ENCODE measurements around the gene GNAZ. TPM values are rescaled to one million over a fixed set of nuclear protein-coding genes. Genes with fewer than 3 reads are reported as not detected.
A peak's percentile ranks its signal among the peaks of the same experiment; 100 is the strongest.

GNAZ gene
- total and polyA plus RNA-seq, 8 donors, result 4.3 to 18.8 (median 9.4) TPM

DNA sequence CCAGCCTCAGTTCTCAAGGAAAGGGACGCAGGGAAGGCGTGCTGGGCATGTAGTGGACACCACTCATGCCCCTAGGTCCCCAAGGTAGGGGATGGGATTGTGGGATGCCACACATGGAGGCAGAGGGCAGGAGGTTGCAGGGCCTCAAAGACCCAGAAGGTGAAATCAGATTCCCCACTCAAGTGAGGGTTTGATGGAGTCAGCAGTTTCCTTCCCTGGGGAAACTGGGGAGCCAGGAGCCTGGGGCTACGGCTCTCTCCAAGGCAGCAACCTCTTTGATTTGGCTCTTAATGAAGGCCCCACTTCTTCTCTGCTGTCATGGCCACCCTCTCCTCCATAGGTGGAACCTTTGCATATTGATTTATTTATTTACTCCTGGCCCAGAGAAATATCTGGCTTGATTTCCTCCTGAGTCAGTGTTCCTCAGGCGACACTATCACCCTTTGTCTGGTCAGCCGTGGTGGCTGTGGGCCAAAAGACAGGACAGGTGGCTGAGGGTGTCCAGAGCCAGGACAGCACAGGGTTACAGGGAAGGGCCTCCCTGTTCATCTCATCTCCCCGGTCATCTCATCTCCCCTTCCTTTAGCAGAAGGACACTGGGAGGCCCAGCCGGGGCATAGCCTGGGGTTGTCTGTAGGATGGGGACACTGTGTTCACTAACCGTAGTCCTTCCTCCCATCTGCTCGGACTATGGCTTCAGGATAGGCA lies 9.6 kb downstream of the GNAZ start:
- Histone ChIP-seq H3K27me3 (no peaks in the 10 kb centered on the region), H3K9me3 (no peaks in the 10 kb centered on the region), H3K27ac (peak overlapping the region in 1 of 5 donors; percentile 56), H3K36me3 (no peaks in the 10 kb centered on the region), H3K4me1 (peaks cover 21 to 56% (median 32%) of the 10 kb centered on the region in 4 donors), H3K4me3 (no peak overlapping the region)
- no peak for TF ChIP-seq POLR2AphosphoS5 (IDR thresholded peaks at IDR 0.05)
- TF ChIP-seq POLR2A (IDR thresholded peaks at IDR 0.05), result no peak
- no peak for TF ChIP-seq EP300 (IDR thresholded peaks at IDR 0.05)
- TF ChIP-seq, protein P1, sequence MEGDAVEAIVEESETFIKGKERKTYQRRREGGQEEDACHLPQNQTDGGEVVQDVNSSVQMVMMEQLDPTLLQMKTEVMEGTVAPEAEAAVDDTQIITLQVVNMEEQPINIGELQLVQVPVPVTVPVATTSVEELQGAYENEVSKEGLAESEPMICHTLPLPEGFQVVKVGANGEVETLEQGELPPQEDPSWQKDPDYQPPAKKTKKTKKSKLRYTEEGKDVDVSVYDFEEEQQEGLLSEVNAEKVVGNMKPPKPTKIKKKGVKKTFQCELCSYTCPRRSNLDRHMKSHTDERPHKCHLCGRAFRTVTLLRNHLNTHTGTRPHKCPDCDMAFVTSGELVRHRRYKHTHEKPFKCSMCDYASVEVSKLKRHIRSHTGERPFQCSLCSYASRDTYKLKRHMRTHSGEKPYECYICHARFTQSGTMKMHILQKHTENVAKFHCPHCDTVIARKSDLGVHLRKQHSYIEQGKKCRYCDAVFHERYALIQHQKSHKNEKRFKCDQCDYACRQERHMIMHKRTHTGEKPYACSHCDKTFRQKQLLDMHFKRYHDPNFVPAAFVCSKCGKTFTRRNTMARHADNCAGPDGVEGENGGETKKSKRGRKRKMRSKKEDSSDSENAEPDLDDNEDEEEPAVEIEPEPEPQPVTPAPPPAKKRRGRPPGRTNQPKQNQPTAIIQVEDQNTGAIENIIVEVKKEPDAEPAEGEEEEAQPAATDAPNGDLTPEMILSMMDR (IDR thresholded peaks at IDR 0.05), result no peak
- no peak for DNase-seq
- 77 to 84% (median 83%) methylated on average over 9 of the region's 9 CpGs for WGBS, 5 donors
- intact Hi-C loops (cut with DNase I; ENCODE audit: low total_unique reads), result no loop called here

DNA sequence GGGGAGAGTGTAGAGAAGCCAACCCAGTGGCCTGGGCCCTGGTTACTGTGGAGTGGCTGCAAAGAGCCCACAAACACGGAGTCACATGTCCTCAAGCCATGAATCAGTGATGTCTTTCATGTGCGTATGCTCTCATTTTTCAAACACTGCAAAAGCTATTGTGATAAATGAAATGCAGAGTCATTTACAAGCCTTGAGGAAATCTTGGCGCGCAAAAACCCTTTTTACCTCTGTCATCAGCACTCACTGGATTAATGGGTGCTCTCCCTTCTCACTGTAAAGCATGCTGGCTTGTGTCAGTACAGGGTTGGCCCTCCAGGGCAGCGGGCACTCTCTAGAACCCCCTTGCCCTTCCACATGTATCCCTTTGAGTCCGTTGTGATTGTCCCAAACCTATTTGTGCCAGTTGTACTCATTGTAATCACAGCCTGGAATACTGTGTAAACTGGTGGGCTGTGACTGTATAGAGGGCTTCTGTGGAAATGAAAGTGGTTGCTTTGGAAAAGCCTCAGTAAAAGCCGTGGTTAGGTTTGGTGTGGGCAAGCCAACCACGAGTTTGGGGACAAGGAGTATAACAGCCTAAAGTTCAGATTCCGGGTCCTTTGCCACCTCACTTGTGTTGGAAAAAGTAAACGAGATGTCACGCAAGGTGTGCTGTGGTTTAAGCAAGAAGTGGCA lies 10.4 kb downstream of the GNAZ start:
- no peak for DNase-seq
- peaks cover 21 to 53% (median 34%) of the 10 kb centered on the region in 4 donors for H3K4me1 ChIP-seq
- H3K4me3 ChIP-seq, result no peak overlapping the region
- TF ChIP-seq POLR2AphosphoS5 (IDR thresholded peaks at IDR 0.05) (no peak), POLR2A (IDR thresholded peaks at IDR 0.05) (no peak), EP300 (IDR thresholded peaks at IDR 0.05) (no peak)
- TF ChIP-seq, protein P1 (IDR thresholded peaks at IDR 0.05), result no peak
- H3K27ac ChIP-seq, result no peak overlapping the region
- H3K9me3 ChIP-seq, result no peaks in the 10 kb centered on the region
- no peaks in the 10 kb centered on the region for H3K27me3 ChIP-seq
- WGBS, 5 donors, result 71 to 84% (median 76%) methylated on average over 11 of the region's 11 CpGs
- intact Hi-C loops (cut with DNase I; ENCODE audit: low total_unique reads), result no loop called here
- no peaks in the 10 kb centered on the region for H3K36me3 ChIP-seq

DNA sequence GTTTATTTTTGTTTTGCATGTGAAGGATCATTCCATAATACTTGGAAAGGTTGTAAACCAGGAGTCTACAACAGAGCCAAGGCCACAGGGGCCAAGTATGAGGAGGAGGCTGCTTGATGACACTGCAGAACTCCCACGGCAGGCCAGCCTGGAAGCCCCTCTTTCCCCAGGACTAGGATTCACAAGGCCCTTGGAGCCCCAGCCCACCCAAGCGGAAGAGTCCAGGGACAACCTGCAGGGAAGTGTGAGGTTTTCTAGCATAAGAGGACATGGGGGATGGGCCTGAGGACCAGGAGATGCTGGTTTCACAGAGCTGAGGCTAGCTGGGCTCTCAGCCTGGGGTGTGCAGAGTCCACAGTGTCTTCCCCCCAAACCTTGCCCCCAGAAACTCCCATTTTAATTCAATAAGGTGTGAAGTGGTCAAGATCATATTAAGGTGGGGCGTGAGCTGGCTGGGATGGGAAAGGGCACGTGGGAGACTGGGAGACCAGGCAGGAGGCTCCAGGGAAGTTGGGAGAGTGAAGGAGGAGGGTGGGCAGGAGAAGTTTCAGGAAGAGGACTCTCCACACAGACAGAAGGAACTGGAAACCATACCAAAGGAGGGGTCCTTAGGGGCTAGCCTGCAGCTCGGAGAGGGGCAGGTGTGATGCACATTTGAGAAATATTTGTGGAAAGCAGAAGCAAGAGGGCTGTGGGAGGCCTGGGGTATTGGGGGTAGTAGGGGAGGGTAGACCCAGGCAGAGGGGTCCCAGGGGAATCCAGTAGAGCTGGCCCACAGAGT lies 12.4 kb downstream of the GNAZ start:
- TF ChIP-seq EP300 (IDR thresholded peaks at IDR 0.05), result no peak
- no peak for TF ChIP-seq POLR2AphosphoS5 (IDR thresholded peaks at IDR 0.05)
- TF ChIP-seq, protein P1 (IDR thresholded peaks at IDR 0.05), result no peak
- no peak for TF ChIP-seq POLR2A (IDR thresholded peaks at IDR 0.05)
- no peak overlapping the region for H3K27ac ChIP-seq
- H3K36me3 ChIP-seq, result no peaks in the 10 kb centered on the region
- no peaks in the 10 kb centered on the region for H3K9me3 ChIP-seq
- intact Hi-C loops (cut with DNase I; ENCODE audit: low total_unique reads), result no loop called here
- WGBS, 5 donors, result 87 to 95% (median 92%) methylated on average over 5 of the region's 5 CpGs
- H3K4me3 ChIP-seq, result no peak overlapping the region
- no peak for DNase-seq
- H3K27me3 ChIP-seq, result no peaks in the 10 kb centered on the region
- peaks cover 18 to 53% (median 37%) of the 10 kb centered on the region in 4 donors for H3K4me1 ChIP-seq

DNA sequence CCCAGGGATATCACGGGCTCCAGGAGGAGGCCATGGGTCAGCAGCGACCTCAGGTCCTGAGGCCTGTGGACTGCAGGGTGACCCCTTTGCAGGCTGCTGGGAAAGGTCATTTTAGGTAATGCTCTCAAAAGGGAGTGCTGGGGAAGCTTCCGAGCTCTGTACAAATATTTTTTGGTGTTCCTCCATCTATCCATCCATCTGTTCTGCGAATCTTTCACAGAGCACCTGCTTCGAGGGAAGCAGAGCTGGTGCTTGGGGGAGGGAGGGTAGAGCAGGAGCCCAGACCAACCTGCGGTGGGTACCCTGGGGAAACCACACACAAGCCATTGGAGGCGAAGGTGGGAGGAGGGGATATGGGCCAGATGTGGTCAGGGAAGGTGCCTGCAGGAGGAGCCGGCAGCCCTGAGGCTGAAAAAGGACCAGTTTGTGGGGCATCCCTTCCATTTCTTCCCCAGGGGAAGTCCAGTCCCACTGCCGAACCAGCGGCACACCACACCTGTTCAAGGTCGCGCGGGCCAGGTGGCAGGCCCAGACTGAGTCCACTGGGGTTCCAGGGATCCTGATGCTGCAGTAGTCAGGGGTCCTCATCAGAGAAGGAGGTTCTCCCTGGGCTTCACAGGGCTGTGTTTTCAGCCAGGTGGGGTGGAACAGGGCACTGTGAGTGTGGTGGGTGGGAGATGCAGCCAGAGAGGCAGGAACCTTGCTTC lies 13.1 kb downstream of the GNAZ start:
- H3K4me3 ChIP-seq, result no peak overlapping the region

More for the DNA sequence above, 13.1 kb downstream of the GNAZ start:
- Histone ChIP-seq H3K9me3 (no peaks in the 10 kb centered on the region), H3K27me3 (no peaks in the 10 kb centered on the region), H3K27ac (no peak overlapping the region), H3K36me3 (no peaks in the 10 kb centered on the region), H3K4me1 (peaks cover 16 to 53% (median 35%) of the 10 kb centered on the region in 4 donors)
- TF ChIP-seq POLR2AphosphoS5 (IDR thresholded peaks at IDR 0.05) (no peak), POLR2A (IDR thresholded peaks at IDR 0.05) (no peak), EP300 (IDR thresholded peaks at IDR 0.05) (no peak)
- TF ChIP-seq, protein P1 (IDR thresholded peaks at IDR 0.05), result no peak
- intact Hi-C loops (cut with DNase I; ENCODE audit: low total_unique reads), result no loop called here
- DNase-seq, result no peak
- WGBS, 5 donors, result 78 to 86% (median 85%) methylated on average over 8 to 13 of the region's 13 CpGs

Data from stomach (tissue), 9 donors.